ENCODE results near the gene PPM1H. TPM values are rescaled to one million over a fixed set of nuclear protein-coding genes. Genes with fewer than 3 reads are reported as not detected.

The PPM1H gene
- total RNA-seq, 1 donor from 2014 or later, result 15.7 TPM

DNA sequence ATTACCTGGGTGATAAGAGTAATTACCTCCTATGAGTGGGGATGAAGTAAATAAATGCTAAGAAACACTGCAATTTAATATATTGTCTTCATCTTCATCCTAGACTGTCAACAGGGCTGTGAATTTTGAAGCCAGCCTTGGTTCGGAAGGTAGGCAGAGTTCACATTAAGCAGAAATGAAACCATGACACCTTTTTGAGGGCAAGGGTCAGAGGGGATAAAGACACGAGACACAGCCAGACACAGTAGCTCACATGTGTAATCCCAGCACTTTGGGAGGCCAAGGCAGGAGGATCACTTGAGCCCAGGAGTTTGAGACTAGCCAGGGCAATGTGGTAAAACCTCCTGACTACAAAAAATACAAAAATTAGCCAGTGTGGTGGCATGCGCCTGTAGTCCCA is 243.6 kb downstream of the PPM1H start:
- peaks cover 5% of the 10 kb centered on the region for H3K36me3 Mint-ChIP-seq

DNA sequence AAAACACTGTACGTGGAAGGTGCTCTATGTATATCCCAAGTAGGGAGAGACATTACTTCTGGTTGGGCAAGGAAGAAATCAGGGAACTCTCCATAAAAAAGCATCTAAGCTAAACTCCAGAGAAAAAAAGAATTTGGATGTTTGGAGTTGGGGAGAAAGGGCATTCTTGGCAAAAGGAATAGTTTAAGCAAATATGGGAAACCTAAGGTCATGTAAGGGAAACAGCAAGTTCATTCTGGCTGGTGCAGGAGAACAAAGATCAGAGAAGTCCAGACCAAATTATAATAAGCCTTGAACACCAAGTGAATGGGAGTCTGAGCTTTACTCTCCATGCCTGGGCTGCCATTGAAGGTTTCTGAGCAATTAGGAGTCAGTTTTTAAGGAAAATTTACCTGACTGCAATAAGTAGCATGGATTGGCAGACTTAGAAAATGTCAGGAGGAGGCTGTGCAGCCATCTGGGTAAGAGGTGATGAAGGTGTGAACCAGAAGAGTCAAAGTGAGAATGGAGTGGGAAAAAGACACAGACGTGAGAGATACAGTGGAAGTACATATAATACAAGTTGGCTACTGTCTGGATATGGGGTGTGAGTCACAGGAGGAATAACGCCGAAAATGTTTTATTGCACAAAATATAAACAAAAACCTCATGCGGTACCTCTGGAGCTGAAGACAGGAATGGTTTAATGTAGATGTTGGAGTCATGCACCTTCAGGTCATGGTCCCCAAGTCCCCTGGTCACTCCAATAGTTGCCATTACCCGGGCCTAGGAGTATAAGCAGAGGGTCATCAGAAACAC is 245.7 kb downstream of the PPM1H start:
- no peak for TF ChIP-seq CTCF (IDR thresholded peaks at IDR 0.05; ENCODE audit: unreplicated experiment)
- Mint-ChIP-seq H3K4me1 (peaks cover 29% of the 10 kb centered on the region), H3K27me3 (ENCODE audit: low read depth) (no peaks in the 10 kb centered on the region), H3K27ac (no peak overlapping the region), H3K9me3 (no peaks in the 10 kb centered on the region), H3K36me3 (peaks cover 5% of the 10 kb centered on the region), H3K4me3 (no peak overlapping the region)
- no peak for DNase-seq (ENCODE audit: low spot score in 2 of 2, unreplicated experiment in 2 of 2)

More for the DNA sequence above, 243.6 kb downstream of the PPM1H start:
- Mint-ChIP-seq H3K4me3 (no peak overlapping the region), H3K27ac (no peak overlapping the region), H3K9me3 (no peaks in the 10 kb centered on the region), H3K27me3 (ENCODE audit: low read depth) (no peaks in the 10 kb centered on the region), H3K4me1 (peaks cover 17% of the 10 kb centered on the region)
- DNase-seq (ENCODE audit: low spot score in 2 of 2, unreplicated experiment in 2 of 2), result no peak
- TF ChIP-seq CTCF (IDR thresholded peaks at IDR 0.05; ENCODE audit: unreplicated experiment), result no peak

- peaks cover 4% of the 10 kb centered on the region for H3K36me3 Mint-ChIP-seq
- peaks cover 26% of the 10 kb centered on the region for H3K4me1 Mint-ChIP-seq
- DNase-seq (ENCODE audit: low spot score in 2 of 2, unreplicated experiment in 2 of 2), result no peak
- no peaks in the 10 kb centered on the region for H3K27me3 Mint-ChIP-seq (ENCODE audit: low read depth)
- H3K4me3 Mint-ChIP-seq, result no peak overlapping the region
- no peak for TF ChIP-seq CTCF (IDR thresholded peaks at IDR 0.05; ENCODE audit: unreplicated experiment)
- no peak overlapping the region for H3K27ac Mint-ChIP-seq
- H3K9me3 Mint-ChIP-seq, result no peaks in the 10 kb centered on the region
Observed at GRCh38 chr12:62686938-62687337, 248.0 kb downstream of the PPM1H start.

DNA sequence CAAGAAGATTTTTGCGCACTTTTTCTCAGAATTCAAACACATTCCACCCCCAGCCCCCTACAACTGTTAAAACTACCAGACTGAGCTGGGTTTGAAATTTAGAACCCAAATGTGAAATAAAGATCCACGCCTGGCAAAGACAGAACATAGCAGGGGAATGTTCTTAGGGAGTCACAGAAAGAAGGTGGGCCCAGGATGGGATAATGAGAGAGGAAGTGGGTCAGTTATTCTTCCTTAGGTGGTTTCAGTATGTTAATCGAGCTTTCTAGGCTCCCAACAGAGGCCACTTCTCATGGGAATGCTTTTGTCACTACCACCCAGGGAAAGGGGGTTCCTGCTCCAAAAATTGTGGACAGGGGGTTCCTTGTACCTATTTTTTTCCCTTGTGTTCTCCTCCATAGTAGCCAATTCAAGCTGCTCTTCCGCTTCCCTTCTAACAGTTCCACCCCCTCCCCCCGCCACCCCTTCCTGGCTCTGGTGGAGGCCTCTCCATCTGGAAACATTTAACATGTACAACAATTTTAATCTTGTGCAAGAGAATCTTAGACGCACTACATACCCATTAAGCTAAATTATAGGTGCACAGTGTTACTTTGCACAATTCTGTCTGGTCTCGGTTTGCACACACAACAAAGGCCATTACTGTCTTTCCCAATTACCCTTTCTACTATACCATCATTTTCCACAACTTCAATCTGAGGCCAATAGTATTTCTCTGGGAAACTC is 250.2 kb downstream of the PPM1H start:
- Mint-ChIP-seq H3K4me3 (no peak overlapping the region), H3K4me1 (peaks cover 26% of the 10 kb centered on the region), H3K27ac (peak overlapping the region; percentile 93), H3K9me3 (no peaks in the 10 kb centered on the region), H3K36me3 (peaks cover 4% of the 10 kb centered on the region), H3K27me3 (ENCODE audit: low read depth) (no peaks in the 10 kb centered on the region)
- no peak for DNase-seq (ENCODE audit: low spot score in 2 of 2, unreplicated experiment in 2 of 2)
- TF ChIP-seq CTCF (IDR thresholded peaks at IDR 0.05; ENCODE audit: unreplicated experiment), result no peak

GRCh38 chr12:62683776-62684569 is 251.0 kb downstream of the PPM1H start:
- no peaks in the 10 kb centered on the region for H3K27me3 Mint-ChIP-seq (ENCODE audit: low read depth)
- peak overlapping the region; percentile 93 for H3K27ac Mint-ChIP-seq
- H3K9me3 Mint-ChIP-seq, result no peaks in the 10 kb centered on the region
- no peak for TF ChIP-seq CTCF (IDR thresholded peaks at IDR 0.05; ENCODE audit: unreplicated experiment)
- peaks cover 2% of the 10 kb centered on the region for H3K36me3 Mint-ChIP-seq
- peaks cover 26% of the 10 kb centered on the region for H3K4me1 Mint-ChIP-seq
- DNase-seq (ENCODE audit: low spot score in 2 of 2, unreplicated experiment in 2 of 2), result no peak
- H3K4me3 Mint-ChIP-seq, result no peak overlapping the region
